Sigmoid colon (tissue), 4 donors: Measurements from ENCODE around the gene ANO2.

Experiments
- CTCF ChIP-seq, 4 experiments: fragments of 450-650 bp in 3 of 4; fragments of 200-600 bp in 1 of 4; IDR thresholded peaks; one replicate each; pipeline ENCODE4 v1.5.1; 2016 to 2019; ENCODE audit warnings: antibody characterized with exemption in 4 of 4, mild to moderate bottlenecking in 3 of 4, moderate library complexity in 2 of 4
- EP300 ChIP-seq, 4 donors: sonication (generic); formaldehyde crosslinking; IDR thresholded peaks; one replicate each; pipeline ENCODE4 v1.6.1; 2017; ENCODE audit warnings: antibody characterized with exemption in 4 of 4
- POLR2A ChIP-seq, 2 donors: fragments of 450-650 bp; IDR thresholded peaks; one replicate each; pipeline ENCODE4 v1.6.1; 2016; ENCODE audit warnings: antibody characterized with exemption in 2 of 2, mild to moderate bottlenecking in 2 of 2, moderate library complexity in 2 of 2
- POLR2AphosphoS5 ChIP-seq, 4 donors: sonication (generic); formaldehyde crosslinking; IDR thresholded peaks; one replicate each; pipeline ENCODE4 v1.6.1; 2017; ENCODE audit warnings: antibody characterized with exemption in 4 of 4

- TF ChIP-seq CTCF (IDR thresholded peaks at IDR 0.05) (no peak), EP300 (IDR thresholded peaks at IDR 0.05) (no peak), POLR2A (IDR thresholded peaks at IDR 0.05) (no peak), POLR2AphosphoS5 (IDR thresholded peaks at IDR 0.05) (no peak)
Observed at GRCh38 chr12:5988088-5988487, 43.0 kb upstream of the ANO2 start.
